Measurements from ENCODE around the gene DYNC2LI1. TPM values are rescaled to one million over a fixed set of nuclear protein-coding genes. Genes with fewer than 3 reads are reported as not detected.
"Not testable (repeated sequence)": the region's sequence is repeated elsewhere in the genome, so short reads cannot be mapped to it uniquely, and the experiment has no call there.

Gene DYNC2LI1
- 106 TPM for polyA plus RNA-seq (ENCODE audit: insufficient read length)
- long read RNA-seq, donor 1, transcript DYNC2LI1-210 (13 exons, 1,346 nt), result major isoform, 11 of 24 reads
- long read RNA-seq, donor 1, transcript DYNC2LI1-201 (13 exons, 1,399 nt), result minor isoform, 8 of 24 reads
- long read RNA-seq, donor 1, partial matches to known transcripts, result 0 of 24 reads
- long read RNA-seq, donor 1, other reads (novel, unspliced or antisense), result 0 of 24 reads
- long read RNA-seq, donor 2, transcript DYNC2LI1-210 (13 exons, 1,346 nt), result major isoform, 9 of 23 reads
- long read RNA-seq, donor 2, transcript DYNC2LI1-201 (13 exons, 1,399 nt), result major isoform, 9 of 23 reads
- long read RNA-seq, donor 2, partial matches to known transcripts, result 0 of 23 reads
- long read RNA-seq, donor 2, other reads (novel, unspliced or antisense), result 0 of 23 reads
- long read RNA-seq, donor 3, transcript DYNC2LI1-201 (13 exons, 1,399 nt), result minor isoform, 7 of 29 reads
- long read RNA-seq, donor 3, transcript DYNC2LI1-204 (6 exons, 1,133 nt), result minor isoform, 6 of 29 reads
- long read RNA-seq, donor 3, transcript DYNC2LI1-210 (13 exons, 1,346 nt), result major isoform, 10 of 29 reads
- long read RNA-seq, donor 3, partial matches to known transcripts, result 6 of 29 reads
- long read RNA-seq, donor 3, other reads (novel, unspliced or antisense), result 0 of 29 reads
- long read RNA-seq, donor 4, partial matches to known transcripts, result 0 of 3 reads
- long read RNA-seq, donor 4, other reads (novel, unspliced or antisense), result 0 of 3 reads
- long read RNA-seq, donor 5, transcript DYNC2LI1-204 (6 exons, 1,133 nt), result minor isoform, 9 of 42 reads
- long read RNA-seq, donor 5, transcript DYNC2LI1-210 (13 exons, 1,346 nt), result minor isoform, 9 of 42 reads
- long read RNA-seq, donor 5, transcript DYNC2LI1-201 (13 exons, 1,399 nt), result major isoform, 16 of 42 reads
- long read RNA-seq, donor 5, partial matches to known transcripts, result 6 of 42 reads
- long read RNA-seq, donor 5, other reads (novel, unspliced or antisense), result 0 of 42 reads
- long read RNA-seq, donor 6, transcript DYNC2LI1-201 (13 exons, 1,399 nt), result major isoform, 11 of 13 reads
- long read RNA-seq, donor 6, partial matches to known transcripts, result 0 of 13 reads
- long read RNA-seq, donor 6, other reads (novel, unspliced or antisense), result 0 of 13 reads
- long read RNA-seq, donor 7, transcript DYNC2LI1-201 (13 exons, 1,399 nt), result minor isoform, 7 of 55 reads
- long read RNA-seq, donor 7, transcript DYNC2LI1-210 (13 exons, 1,346 nt), result minor isoform, 10 of 55 reads
- long read RNA-seq, donor 7, transcript DYNC2LI1-204 (6 exons, 1,133 nt), result major isoform, 11 of 55 reads
- long read RNA-seq, donor 7, partial matches to known transcripts, result 22 of 55 reads
- long read RNA-seq, donor 7, other reads (novel, unspliced or antisense), result 0 of 55 reads
- long read RNA-seq, donor 8, partial matches to known transcripts, result 0 of 10 reads
- long read RNA-seq, donor 8, other reads (novel, unspliced or antisense), result 0 of 10 reads

GRCh38 chr2:43773876-43774613, at the start of gene DYNC2LI1:
DYNC2LI1 (plus strand) TSS chr2:43774039; CDS start chr2:43774139, 100 bp downstream.
- DNase-seq, result peak; percentile 91

DNA sequence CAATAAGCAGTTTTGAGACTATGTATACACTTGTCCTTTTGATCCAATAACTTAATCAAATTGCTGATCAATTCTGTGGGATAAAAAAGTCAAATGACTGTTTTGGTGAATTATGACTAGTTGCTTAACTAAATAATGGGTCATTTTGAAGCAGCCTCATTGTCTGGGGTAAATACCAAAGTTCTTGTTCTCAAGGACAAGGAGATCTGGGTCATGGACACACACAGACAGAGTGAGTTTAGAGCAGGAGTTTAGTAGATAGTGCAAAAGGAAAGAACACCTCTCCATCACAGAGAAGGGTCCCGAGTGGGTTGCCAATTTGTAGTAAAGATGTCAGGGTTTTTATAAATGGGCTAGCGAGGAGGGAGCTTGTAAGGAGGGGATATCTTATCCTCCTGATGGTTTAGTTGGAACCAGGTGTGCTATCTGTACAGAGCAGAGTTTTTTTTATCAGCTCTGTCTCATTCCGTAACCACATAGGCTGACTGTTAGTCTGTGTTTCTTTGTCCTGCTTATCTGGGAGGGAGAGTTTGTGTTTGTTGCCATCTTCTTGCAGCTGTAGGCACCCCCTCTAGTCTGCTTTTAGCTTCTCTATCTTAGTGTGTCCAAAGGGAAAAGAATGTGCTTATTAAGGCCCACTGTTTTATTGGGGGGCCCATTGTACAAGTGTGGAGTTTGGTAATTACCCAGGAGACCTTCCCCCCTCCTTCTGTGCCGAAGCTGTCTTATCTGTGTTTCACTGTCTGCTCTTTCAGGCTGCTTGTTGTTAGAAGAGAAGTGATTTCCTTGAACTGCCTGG, 48.9 kb upstream of the DYNC2LI1 start:
- DNase-seq, result no peak

- no peak for DNase-seq
Measured at GRCh38 chr2:43725711-43726246, 48.1 kb upstream of the DYNC2LI1 start.

DNA sequence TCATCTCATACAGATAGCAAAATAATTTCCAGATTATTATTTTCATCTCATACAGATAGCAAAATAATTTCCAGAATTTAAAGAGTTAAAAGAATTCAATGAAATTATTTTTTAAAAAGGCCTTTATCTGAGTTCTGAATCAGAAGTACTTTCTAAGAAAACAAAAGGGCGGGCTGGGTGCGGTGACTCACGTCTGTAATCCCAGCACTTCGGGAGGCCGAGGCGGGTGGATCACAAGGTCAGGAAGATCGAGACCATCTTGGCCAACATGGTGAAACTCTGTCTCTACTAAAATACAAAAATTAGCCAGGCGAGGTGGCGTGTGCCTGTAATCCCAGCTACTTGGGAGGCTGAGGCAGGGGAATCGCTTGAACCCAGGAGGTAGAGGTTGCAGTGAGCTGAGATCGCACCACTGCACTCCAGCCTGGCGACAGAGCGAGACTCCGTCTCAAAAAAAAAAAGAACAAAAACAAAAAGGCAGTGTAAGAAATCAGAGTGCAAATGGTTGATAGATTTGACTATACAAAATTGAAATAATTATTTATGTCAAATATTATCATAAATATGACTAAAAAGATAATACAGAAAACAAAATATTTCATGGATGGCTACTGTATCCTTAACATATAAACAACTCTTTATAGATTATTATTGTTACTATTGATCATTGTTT, 46.7 kb upstream of the DYNC2LI1 start:
- DNase-seq, result not testable (repeated sequence)

- DNase-seq, result no peak
Measured at GRCh38 chr2:43727634-43728014, 46.2 kb upstream of the DYNC2LI1 start.

DNA sequence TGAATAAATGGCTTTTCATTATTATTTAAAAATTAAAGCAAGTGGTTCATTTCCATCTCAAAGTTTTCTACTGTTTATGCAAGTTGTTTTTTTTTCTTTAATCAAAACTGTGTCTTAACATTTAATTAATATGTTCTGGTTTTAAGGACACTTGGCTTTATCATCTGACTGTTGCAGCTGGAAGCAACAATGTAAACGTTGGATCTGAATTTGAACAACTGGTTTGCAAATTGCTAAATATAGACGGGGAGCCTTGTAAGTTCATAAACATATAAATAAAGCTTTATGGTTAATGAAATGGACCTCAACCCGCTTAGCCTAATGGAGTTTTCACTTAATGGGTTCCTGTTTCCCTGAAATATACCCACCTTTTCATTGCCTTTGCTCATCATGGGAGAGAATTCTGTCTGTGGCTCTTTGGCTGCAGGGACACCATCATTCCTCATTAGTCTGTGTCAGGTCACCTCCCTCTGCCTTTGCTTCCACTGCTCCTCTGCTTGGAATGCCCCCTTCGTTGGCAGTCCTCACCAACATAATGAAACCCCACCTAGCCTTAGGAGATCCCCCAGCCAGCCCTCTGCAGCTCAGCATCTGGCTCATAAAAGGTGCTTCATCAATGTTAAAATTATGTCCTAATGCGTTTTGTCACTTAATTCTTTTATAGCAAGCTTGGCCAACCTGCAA, 44.2 kb upstream of the DYNC2LI1 start:
- DNase-seq, result no peak

DNA sequence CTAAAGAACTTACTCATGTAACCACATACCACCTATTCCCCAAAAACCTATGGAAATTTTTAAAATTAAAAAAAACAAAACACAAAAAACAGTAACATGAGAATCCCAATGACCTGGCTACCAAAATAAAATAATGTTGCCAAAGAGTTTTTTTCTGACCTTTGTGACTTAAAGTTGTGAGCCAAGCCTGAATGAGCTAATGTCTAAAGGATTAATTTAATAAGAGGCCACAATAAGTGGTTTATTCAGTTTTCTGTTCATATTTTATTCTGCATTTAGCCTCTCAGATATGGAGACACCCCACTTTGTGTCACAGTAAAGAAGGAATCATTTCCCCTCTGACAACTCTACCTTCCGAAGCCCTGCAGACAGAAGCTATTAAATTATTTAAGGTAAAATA, 42.6 kb upstream of the DYNC2LI1 start:
- no peak for DNase-seq

DNA sequence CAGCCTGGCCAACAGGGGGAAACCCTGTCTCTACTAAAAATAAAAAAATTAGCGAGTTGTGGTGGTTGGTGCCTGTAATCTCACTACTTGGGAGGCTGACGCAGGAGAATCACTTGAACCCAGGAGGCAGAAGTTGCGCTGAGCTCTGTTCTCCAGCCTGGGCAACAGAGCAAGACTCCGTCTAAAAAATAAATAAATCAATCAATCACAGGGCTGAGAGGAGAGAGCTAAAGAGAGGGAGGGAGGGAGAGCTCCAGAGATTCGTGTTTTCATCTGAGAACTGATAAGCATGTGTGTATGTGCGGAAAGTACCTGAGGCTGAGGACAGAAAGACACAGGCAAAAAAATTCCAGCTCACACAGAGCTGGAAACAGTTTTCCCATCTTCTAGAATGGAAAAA, 37.2 kb upstream of the DYNC2LI1 start:
- DNase-seq, result no peak

- no peak for DNase-seq
Measured at GRCh38 chr2:43737097-43737854, 36.6 kb upstream of the DYNC2LI1 start.

- DNase-seq, result no peak
Measured at GRCh38 chr2:43737855-43738254, 36.0 kb upstream of the DYNC2LI1 start.

GRCh38 chr2:43738257-43738656, 35.6 kb upstream of the DYNC2LI1 start:
- no peak for DNase-seq

DNA sequence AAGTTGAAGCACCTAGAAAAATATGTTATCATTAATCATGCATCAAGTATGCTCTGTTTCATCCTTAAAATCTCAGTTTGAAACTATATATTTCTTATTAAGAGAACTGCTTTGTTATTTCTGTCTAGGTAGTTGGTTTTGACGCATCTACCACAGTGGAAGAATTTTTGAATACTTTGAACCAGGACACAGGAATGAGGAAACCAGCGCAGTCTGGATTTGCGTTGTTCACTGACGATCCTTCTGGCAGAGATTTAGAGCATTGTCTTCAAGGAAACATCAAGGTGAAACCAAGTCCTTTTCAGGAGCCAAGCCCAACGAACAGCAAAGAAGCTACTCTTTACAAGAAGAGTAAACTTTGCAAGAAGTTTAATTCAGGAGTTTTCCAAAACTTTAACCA, 30.1 kb upstream of the DYNC2LI1 start:
- no peak for DNase-seq

GRCh38 chr2:43745457-43745856, 28.4 kb upstream of the DYNC2LI1 start:
- DNase-seq, result peak; percentile 60

GRCh38 chr2:43748333-43748732, 25.5 kb upstream of the DYNC2LI1 start:
- DNase-seq, result no peak

- no peak for DNase-seq
Measured at GRCh38 chr2:43749583-43749982, 24.3 kb upstream of the DYNC2LI1 start.

- DNase-seq, result no peak
Measured at GRCh38 chr2:43751476-43751990, 22.3 kb upstream of the DYNC2LI1 start.

DNA sequence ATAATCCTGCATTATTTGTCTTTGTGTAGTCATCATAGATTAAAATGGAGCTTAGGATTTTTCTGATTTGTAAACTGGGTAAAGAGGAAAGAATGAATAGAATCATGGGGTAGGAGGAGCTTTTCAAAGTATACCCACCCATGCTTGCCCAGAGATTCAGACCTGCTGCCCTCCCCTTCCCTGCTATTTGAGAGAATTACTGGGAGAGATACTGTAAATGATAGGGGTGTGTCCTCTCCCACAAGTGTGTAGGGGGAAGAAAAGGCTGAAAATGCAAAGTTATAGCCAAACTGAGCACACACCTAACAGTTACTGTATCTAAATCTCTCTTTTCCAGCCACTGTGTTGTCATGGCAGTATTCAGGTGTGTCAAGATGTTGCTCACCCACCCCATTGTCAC, 21.5 kb upstream of the DYNC2LI1 start:
- DNase-seq, result no peak

DNA sequence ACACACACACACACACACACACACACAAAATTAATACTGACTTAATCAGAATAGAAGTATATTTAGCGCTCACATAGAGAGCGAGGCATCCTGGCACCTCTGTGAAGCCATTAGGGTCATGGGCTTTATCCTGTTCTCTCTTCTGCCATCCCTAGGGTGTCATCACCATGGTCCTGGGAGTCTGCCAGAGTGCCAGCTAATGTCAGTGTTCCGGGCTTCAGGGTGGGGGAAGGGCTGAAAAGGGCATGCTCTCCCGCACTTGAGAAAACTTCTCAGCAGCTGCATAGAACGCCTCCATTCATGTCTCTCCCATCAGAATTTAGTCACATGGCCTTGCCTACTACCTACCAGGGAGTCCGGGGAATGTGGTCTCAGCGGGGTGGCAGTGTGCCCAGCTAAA, 19.7 kb upstream of the DYNC2LI1 start:
- no peak for DNase-seq

All from left kidney (tissue), 8 donors.